Gastroesophageal sphincter (tissue), 4 donors: ENCODE data around the gene OVCH1. TPM values are rescaled to one million over a fixed set of nuclear protein-coding genes. Genes with fewer than 3 reads are reported as not detected.

ENCODE experiments used
- ATAC-seq: fragments of 150-250 bp; one replicate; pipeline ENCODE4 v1.9.1; 2016; ENCODE audit warnings: mild to moderate bottlenecking, moderate library complexity
- H3K27ac ChIP-seq, 4 donors: fragments of 200-600 bp; sonication (generic) in 3 of 4; 1 replicate in 3 of 4; 2 replicates in 1 of 4; pipeline ENCODE4 v1.5.1; 2016 to 2019
- H3K27me3 ChIP-seq: fragments of 200-600 bp; sonication (generic); one replicate; pipeline ENCODE4 v1.5.1; 2019
- H3K36me3 ChIP-seq, 2 donors: fragments of 200-600 bp; sonication (generic); one replicate each; pipeline ENCODE4 v1.5.1; 2019; ENCODE audit warnings: control low read depth in 1 of 2
- H3K4me1 ChIP-seq, 3 donors: fragments of 200-600 bp; sonication (generic); 1 replicate in 2 of 3; 2 replicates in 1 of 3; pipeline ENCODE4 v1.5.1; 2016 to 2019; ENCODE audit warnings: control low read depth in 2 of 3
- H3K4me3 ChIP-seq, 2 donors: fragments of 200-600 bp; sonication (generic); one replicate each; pipeline ENCODE4 v1.5.1; 2019; ENCODE audit warnings: mild to moderate bottlenecking in 1 of 2, moderate library complexity in 1 of 2
- H3K9me3 ChIP-seq, 3 donors: fragments of 200-600 bp; sonication (generic); one replicate each; pipeline ENCODE4 v1.5.1; 2017 to 2019; ENCODE audit warnings: control low read depth in 2 of 3
- CTCF ChIP-seq, 4 experiments: fragments of 200-600 bp in 2 of 4; fragments of 450-650 bp in 2 of 4; sonication (generic) in 1 of 4; IDR thresholded peaks; one replicate each; pipeline ENCODE4 v1.5.1; 2017 to 2019; ENCODE audit warnings: antibody characterized with exemption in 4 of 4, mild to moderate bottlenecking in 2 of 4, moderate library complexity in 2 of 4
- EP300 ChIP-seq: sonication (generic); formaldehyde crosslinking; IDR thresholded peaks from one replicate; pipeline ENCODE4 v1.6.1; 2017; ENCODE audit warnings: antibody characterized with exemption, mild to moderate bottlenecking
- POLR2A ChIP-seq, 2 donors: fragments of 450-650 bp; IDR thresholded peaks; one replicate each; pipeline ENCODE4 v1.6.1; 2017; ENCODE audit warnings: antibody characterized with exemption in 2 of 2, mild to moderate bottlenecking in 2 of 2, moderate library complexity in 1 of 2
- POLR2AphosphoS5 ChIP-seq: sonication (generic); formaldehyde crosslinking; IDR thresholded peaks from one replicate; pipeline ENCODE4 v1.6.1; 2017; ENCODE audit warnings: antibody characterized with exemption
- WGBS, 2 donors: methylation state at CpG; one replicate each; pipeline ENCODE4 v1.1.5; 2018; ENCODE audit warnings: low coverage in 1 of 2; 5-methylcytosine and 5-hydroxymethylcytosine counted together
- total RNA-seq, 4 donors: library from RNA; depleted of rRNA; stranded (reverse); fragments of >200 nt; gene quantifications; one replicate each; pipeline ENCODE4 v1.1.0, GENCODE V29; 2016

OVCH1 gene
- total RNA-seq, 4 donors from 2014 or later: 0.13 to 0.57 (median 0.43) TPM

GRCh38 chr12:29503283-29503682, 5.8 kb upstream of the OVCH1 start:
- ATAC-seq: no peak
- H3K36me3 ChIP-seq: peaks cover 0 to 50% of the 10 kb centered on the region in 2 donors
- peaks cover 0 to 4% (median 0%) of the 10 kb centered on the region in 3 donors for H3K4me1 ChIP-seq
- no peaks in the 10 kb centered on the region for H3K27me3 ChIP-seq
- H3K27ac ChIP-seq: no peak overlapping the region
- no peak for TF ChIP-seq EP300
- TF ChIP-seq CTCF (IDR thresholded peaks at IDR 0.05): no peak
- no peak for TF ChIP-seq POLR2A (IDR thresholded peaks at IDR 0.05)
- TF ChIP-seq POLR2AphosphoS5: no peak
- no peak overlapping the region for H3K4me3 ChIP-seq
- H3K9me3 ChIP-seq: no peaks in the 10 kb centered on the region

DNA sequence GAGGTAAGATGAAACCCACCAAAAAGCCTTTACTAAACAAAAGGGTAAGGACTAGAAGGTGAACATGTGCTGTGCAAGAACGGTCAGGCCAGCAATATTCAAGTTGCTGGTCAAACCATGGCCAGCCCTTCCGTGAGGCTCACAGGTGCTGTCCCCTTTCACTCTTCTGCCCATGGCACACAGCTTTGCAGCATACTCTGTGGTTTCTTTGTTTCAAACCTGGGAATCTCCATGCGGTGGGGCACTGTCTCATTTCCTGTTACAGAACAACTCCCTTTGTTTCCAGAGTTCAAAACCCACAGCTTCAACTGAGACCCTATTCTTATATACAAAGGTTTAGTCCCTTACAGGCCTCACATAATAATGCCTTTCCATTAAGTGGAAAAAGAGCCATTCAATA, 1.7 kb upstream of the OVCH1 start:
- WGBS, 2 donors: 94 to 100% methylated on average over 2 of the region's 3 CpGs

DNA sequence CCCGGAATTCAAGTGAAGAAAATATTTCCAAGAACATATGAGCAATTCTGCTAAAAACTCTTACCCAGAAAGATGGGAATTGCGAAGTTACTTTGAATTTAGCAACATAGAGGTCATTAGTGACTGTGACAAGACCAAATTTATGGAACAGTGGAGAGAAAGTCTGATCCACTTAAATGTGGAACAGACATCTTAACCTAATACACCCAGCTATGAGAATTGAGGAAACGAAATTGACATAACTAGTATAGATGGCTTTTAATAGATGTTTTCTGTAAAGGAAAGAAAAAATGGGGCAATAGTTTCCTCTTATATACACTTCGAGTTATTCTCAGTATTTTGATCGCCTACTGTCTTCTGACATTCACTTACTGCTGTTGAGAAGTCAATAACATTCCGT, 4.6 kb downstream of the OVCH1 start:
- H3K4me3 ChIP-seq: no peak overlapping the region
- H3K27ac ChIP-seq: no peak overlapping the region
- no peak for ATAC-seq
- no peaks in the 10 kb centered on the region for H3K36me3 ChIP-seq
- H3K27me3 ChIP-seq: no peaks in the 10 kb centered on the region
- TF ChIP-seq POLR2AphosphoS5 (no peak), EP300 (no peak), POLR2A (IDR thresholded peaks at IDR 0.05) (no peak), CTCF (IDR thresholded peaks at IDR 0.05) (no peak)
- no peaks in the 10 kb centered on the region for H3K4me1 ChIP-seq
- H3K9me3 ChIP-seq: no peaks in the 10 kb centered on the region
- 81 to 86% methylated on average over 6 of the region's 6 CpGs for WGBS, 2 donors

More for the DNA sequence above, 1.7 kb upstream of the OVCH1 start:
- H3K27ac ChIP-seq: no peak overlapping the region
- no peaks in the 10 kb centered on the region for H3K9me3 ChIP-seq
- TF ChIP-seq CTCF (IDR thresholded peaks at IDR 0.05) (no peak), EP300 (no peak), POLR2AphosphoS5 (no peak)
- peaks cover 0 to 19% of the 10 kb centered on the region in 2 donors for H3K36me3 ChIP-seq
- H3K27me3 ChIP-seq: no peaks in the 10 kb centered on the region
- H3K4me1 ChIP-seq: no peaks in the 10 kb centered on the region
- H3K4me3 ChIP-seq: no peak overlapping the region
- ATAC-seq: no peak

DNA sequence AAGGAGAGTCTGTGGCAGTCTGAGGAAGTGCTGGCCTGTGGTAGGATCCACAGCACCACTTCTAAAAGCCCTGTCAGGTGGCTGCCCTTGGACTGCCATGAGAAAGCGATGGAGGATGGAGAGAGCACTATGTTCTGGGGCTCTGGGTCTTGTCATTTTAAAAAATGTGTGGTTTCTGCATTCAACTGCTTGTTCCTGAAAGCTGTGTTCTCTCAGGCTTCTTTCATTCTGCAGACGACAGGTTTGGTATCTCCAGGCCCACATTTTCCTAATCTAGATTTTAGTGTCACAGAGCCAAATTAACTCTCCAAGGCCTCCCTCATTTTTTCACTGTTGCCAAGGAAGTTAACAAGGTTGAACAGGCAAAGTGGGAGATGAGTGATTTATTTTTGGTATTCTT, 10.5 kb downstream of the OVCH1 start:
- TF ChIP-seq EP300 (no peak), POLR2AphosphoS5 (no peak), POLR2A (IDR thresholded peaks at IDR 0.05) (no peak), CTCF (IDR thresholded peaks at IDR 0.05) (no peak)
- Histone ChIP-seq H3K4me1 (no peaks in the 10 kb centered on the region), H3K4me3 (no peak overlapping the region), H3K9me3 (no peaks in the 10 kb centered on the region), H3K27ac (no peak overlapping the region), H3K27me3 (no peaks in the 10 kb centered on the region), H3K36me3 (peaks cover 0 to 6% of the 10 kb centered on the region in 2 donors)
- ATAC-seq: no peak
- WGBS, 2 donors: 40 to 54% methylated on average over 1 to 2 of the region's 2 CpGs

- Histone ChIP-seq H3K4me3 (no peak overlapping the region), H3K36me3 (no peaks in the 10 kb centered on the region), H3K4me1 (no peaks in the 10 kb centered on the region), H3K9me3 (no peaks in the 10 kb centered on the region), H3K27ac (no peak overlapping the region), H3K27me3 (no peaks in the 10 kb centered on the region)
- TF ChIP-seq CTCF (IDR thresholded peaks at IDR 0.05) (no peak), EP300 (no peak), POLR2AphosphoS5 (no peak), POLR2A (IDR thresholded peaks at IDR 0.05) (no peak)
- ATAC-seq: no peak
- 75 to 92% methylated on average over 4 of the region's 4 CpGs for WGBS, 2 donors
Observed at GRCh38 chr12:29463198-29463597, 34.3 kb downstream of the OVCH1 start.
